Testis (tissue), 2 donors: ENCODE data around the gene ILKAP.

Experiments
- POLR2A ChIP-seq: fragments of 450-650 bp; IDR thresholded peaks from one replicate; pipeline ENCODE4 v1.6.1; 2017; ENCODE audit warnings: antibody characterized with exemption, mild to moderate bottlenecking, moderate library complexity
- TF ChIP-seq, protein P1 (sequence below), 3 experiments: fragments of 450-650 bp in 2 of 3; fragments of 200-600 bp in 1 of 3; sonication (generic) in 1 of 3; IDR thresholded peaks; one replicate each; pipeline ENCODE4 v1.5.1; 2016 to 2019; ENCODE audit warnings: antibody characterized with exemption in 3 of 3, mild to moderate bottlenecking in 2 of 3, moderate library complexity in 1 of 3

DNA sequence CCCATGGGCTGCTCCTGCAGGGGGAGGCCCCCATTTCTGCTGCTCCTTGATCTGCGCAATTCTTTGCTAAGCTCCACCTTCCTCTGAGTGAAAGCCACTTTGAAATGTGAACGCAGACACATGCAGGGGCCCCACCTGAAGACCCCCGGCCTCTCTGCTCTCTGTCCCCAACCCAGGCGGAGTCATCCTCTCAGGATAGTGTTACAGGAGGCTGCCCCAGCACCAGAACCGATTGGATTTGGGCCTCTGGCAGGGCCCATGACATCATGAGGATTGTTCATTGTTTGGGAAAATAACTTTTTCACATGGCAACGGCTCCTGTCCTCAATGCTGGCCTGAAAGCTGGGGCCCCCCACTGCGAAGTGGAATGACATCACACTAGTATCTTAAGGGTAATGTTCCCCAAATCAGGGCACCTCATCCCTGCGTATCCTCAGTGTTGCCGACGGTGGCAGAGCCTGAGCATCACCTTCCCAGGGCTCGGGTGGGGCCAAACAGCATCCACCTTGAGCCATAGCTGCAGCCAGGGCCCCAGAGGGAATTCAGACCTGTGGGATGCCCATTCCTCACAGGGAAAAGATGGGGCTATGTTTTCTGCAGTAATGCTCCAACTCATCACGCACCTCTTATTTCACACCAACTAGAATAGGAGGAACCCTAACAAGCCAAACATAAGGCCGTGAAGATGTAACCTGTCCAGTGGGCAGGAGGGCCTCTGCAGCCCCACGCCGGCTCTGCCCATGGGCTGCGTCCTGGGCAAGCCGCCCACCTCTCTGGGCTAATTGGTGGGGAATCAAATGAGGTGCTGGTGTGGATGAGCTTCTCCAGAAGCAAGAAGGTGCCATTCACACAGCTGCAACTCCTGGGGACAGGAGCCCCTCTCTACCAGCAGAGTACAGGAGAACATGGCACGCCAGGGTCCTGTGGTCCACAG, 47.5 kb downstream of the ILKAP start:
- TF ChIP-seq, protein P1, sequence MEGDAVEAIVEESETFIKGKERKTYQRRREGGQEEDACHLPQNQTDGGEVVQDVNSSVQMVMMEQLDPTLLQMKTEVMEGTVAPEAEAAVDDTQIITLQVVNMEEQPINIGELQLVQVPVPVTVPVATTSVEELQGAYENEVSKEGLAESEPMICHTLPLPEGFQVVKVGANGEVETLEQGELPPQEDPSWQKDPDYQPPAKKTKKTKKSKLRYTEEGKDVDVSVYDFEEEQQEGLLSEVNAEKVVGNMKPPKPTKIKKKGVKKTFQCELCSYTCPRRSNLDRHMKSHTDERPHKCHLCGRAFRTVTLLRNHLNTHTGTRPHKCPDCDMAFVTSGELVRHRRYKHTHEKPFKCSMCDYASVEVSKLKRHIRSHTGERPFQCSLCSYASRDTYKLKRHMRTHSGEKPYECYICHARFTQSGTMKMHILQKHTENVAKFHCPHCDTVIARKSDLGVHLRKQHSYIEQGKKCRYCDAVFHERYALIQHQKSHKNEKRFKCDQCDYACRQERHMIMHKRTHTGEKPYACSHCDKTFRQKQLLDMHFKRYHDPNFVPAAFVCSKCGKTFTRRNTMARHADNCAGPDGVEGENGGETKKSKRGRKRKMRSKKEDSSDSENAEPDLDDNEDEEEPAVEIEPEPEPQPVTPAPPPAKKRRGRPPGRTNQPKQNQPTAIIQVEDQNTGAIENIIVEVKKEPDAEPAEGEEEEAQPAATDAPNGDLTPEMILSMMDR (IDR thresholded peaks at IDR 0.05) = no peak
- TF ChIP-seq POLR2A = no peak
